ENCODE data around the gene EML5.

- no peak for TF ChIP-seq CTCF (IDR thresholded peaks at IDR 0.05)
- TF ChIP-seq POLR2AphosphoS5 (IDR thresholded peaks at IDR 0.05) = no peak
- no peak for TF ChIP-seq POLR2A (IDR thresholded peaks at IDR 0.05)
These were observed 180.9 kb downstream of the EML5 start for GRCh38 chr14:88611878-88612277.

Measured in prostate gland (tissue), 2 donors.